HG03354 (cell line): ENCODE measurements around the gene DVL3.

Experiments used
- ATAC-seq: cut with Tn5 transposase; IDR thresholded peaks from one replicate; pipeline ENCODE4 v1.9.1; 2021; ENCODE audit warnings: mild to moderate bottlenecking; ENCODE audit not compliant: unreplicated experiment, poor library complexity, severe bottlenecking

The DVL3 gene

GRCh38 chr3:184175506-184175905, 20.3 kb downstream of the DVL3 start:
- no peak for ATAC-seq

GRCh38 chr3:184175981-184176376, 20.8 kb downstream of the DVL3 start:
- ATAC-seq = no peak

- ATAC-seq = no peak
Observed at GRCh38 chr3:184176377-184177330, 21.5 kb downstream of the DVL3 start.

GRCh38 chr3:184177331-184177731, 22.2 kb downstream of the DVL3 start:
- no peak for ATAC-seq

GRCh38 chr3:184177767-184178306, 22.7 kb downstream of the DVL3 start:
- no peak for ATAC-seq

- no peak for ATAC-seq
Observed at GRCh38 chr3:184178521-184179138, 23.5 kb downstream of the DVL3 start.

- ATAC-seq = no peak
Observed at GRCh38 chr3:184180165-184180564, 25.0 kb downstream of the DVL3 start.

- ATAC-seq = no peak
Observed at GRCh38 chr3:184181596-184181995, 26.4 kb downstream of the DVL3 start.

GRCh38 chr3:184183679-184184078, 28.5 kb downstream of the DVL3 start:
- ATAC-seq = no peak

GRCh38 chr3:184184546-184185230, 29.5 kb downstream of the DVL3 start:
- ATAC-seq = no peak

- ATAC-seq = peak; percentile 92
Observed at GRCh38 chr3:184185461-184186183, 30.4 kb downstream of the DVL3 start.

GRCh38 chr3:184186184-184186901, 31.2 kb downstream of the DVL3 start, which contains the start of gene ABCF3:
TSS of gene ABCF3 (plus strand) at chr3:184186199. CDS start at chr3:184186208, 9 bp downstream.
- peak; percentile 34 for ATAC-seq

GRCh38 chr3:184186902-184187207, 31.7 kb downstream of the DVL3 start:
- no peak for ATAC-seq

GRCh38 chr3:184188080-184188479, 32.9 kb downstream of the DVL3 start:
- no peak for ATAC-seq

GRCh38 chr3:184189421-184189820, 34.2 kb downstream of the DVL3 start:
- ATAC-seq = no peak

GRCh38 chr3:184192889-184193288, 37.7 kb downstream of the DVL3 start:
- ATAC-seq = no peak

GRCh38 chr3:184193991-184194539, 38.9 kb downstream of the DVL3 start:
- no peak for ATAC-seq

GRCh38 chr3:184196536-184196935, 41.4 kb downstream of the DVL3 start:
- ATAC-seq = no peak

- ATAC-seq = no peak
Observed at GRCh38 chr3:184198509-184198908, 43.3 kb downstream of the DVL3 start.
